GM19438 (cell line): ENCODE data around the gene DLGAP1.
A peak's percentile ranks its signal among the peaks of the same experiment; 100 is the strongest.

ENCODE experiments used
- ATAC-seq: cut with Tn5 transposase; IDR thresholded peaks from one replicate; pipeline ENCODE4 v1.9.1; 2021; ENCODE audit warnings: low read depth; ENCODE audit not compliant: unreplicated experiment

Gene DLGAP1

GRCh38 chr18:4017480-4017879, 437.6 kb downstream of the DLGAP1 start:
- peak; percentile 75 for ATAC-seq

GRCh38 chr18:4016391-4017049, 438.6 kb downstream of the DLGAP1 start:
- ATAC-seq = no peak

- ATAC-seq = no peak
Measured at GRCh38 chr18:4007846-4008245, 447.3 kb downstream of the DLGAP1 start.

GRCh38 chr18:4004183-4004829, 450.8 kb downstream of the DLGAP1 start:
- ATAC-seq = no peak

GRCh38 chr18:3998698-3999333, 456.3 kb downstream of the DLGAP1 start:
- ATAC-seq = no peak

GRCh38 chr18:3995476-3996102, 459.5 kb downstream of the DLGAP1 start:
- no peak for ATAC-seq

GRCh38 chr18:3993941-3994687, 461.0 kb downstream of the DLGAP1 start:
- ATAC-seq = no peak

GRCh38 chr18:3985664-3986063, 469.4 kb downstream of the DLGAP1 start:
- no peak for ATAC-seq

- no peak for ATAC-seq
Measured at GRCh38 chr18:3985020-3985419, 470.1 kb downstream of the DLGAP1 start.

GRCh38 chr18:3984163-3984757, 470.8 kb downstream of the DLGAP1 start:
- ATAC-seq = no peak

- ATAC-seq = no peak
Measured at GRCh38 chr18:3983351-3983969, 471.6 kb downstream of the DLGAP1 start.

GRCh38 chr18:3982541-3982940, 472.6 kb downstream of the DLGAP1 start:
- no peak for ATAC-seq

GRCh38 chr18:3979024-3979423, 476.1 kb downstream of the DLGAP1 start:
- ATAC-seq = no peak

- no peak for ATAC-seq
Measured at GRCh38 chr18:3973191-3973850, 481.8 kb downstream of the DLGAP1 start.

- ATAC-seq = no peak
Measured at GRCh38 chr18:3972291-3972930, 482.7 kb downstream of the DLGAP1 start.

GRCh38 chr18:3970929-3971328, 484.2 kb downstream of the DLGAP1 start:
- ATAC-seq = no peak

GRCh38 chr18:3967359-3968180, 487.5 kb downstream of the DLGAP1 start:
- ATAC-seq = no peak
